OCI-LY7 (cell line): ENCODE results near the gene CTNNBL1.

ENCODE experiments used
- EZH2phosphoT487 ChIP-seq: fragments of 200-600 bp; sonication (generic); IDR thresholded peaks from 2 replicates; pipeline ENCODE4 v1.6.1; 2018; ENCODE audit warnings: low read depth, borderline replicate concordance, mild to moderate bottlenecking, mixed run types, antibody characterized with exemption, low read length, moderate library complexity, mixed read lengths
- TF ChIP-seq, protein P1 (sequence below): fragments of 200-600 bp; sonication (generic); conservative IDR thresholded peaks from 2 replicates; pipeline ENCODE4 v1.5.1; 2014; ENCODE audit warnings: mild to moderate bottlenecking, antibody characterized with exemption, low read length, moderate library complexity, mixed read lengths

DNA sequence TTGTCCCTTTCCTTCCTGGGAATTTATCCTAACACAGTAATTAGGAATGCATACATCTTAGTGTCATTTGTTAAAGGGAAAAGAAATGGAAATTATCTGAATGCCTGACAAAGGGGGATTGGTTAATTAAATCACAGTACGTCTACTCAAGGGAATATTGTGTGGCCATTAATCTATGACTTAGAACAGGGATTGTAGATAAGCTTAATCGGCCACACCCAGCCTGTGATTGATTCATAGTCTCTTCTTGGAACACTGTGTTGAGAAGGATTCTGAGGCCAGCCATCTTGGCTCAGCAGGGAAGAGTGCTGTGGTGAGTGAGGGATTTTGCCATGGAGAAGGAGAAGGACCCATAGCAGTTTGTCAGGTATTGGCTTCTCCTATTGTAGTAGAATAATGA lies 50.5 kb downstream of the CTNNBL1 start:
- TF ChIP-seq, protein P1, sequence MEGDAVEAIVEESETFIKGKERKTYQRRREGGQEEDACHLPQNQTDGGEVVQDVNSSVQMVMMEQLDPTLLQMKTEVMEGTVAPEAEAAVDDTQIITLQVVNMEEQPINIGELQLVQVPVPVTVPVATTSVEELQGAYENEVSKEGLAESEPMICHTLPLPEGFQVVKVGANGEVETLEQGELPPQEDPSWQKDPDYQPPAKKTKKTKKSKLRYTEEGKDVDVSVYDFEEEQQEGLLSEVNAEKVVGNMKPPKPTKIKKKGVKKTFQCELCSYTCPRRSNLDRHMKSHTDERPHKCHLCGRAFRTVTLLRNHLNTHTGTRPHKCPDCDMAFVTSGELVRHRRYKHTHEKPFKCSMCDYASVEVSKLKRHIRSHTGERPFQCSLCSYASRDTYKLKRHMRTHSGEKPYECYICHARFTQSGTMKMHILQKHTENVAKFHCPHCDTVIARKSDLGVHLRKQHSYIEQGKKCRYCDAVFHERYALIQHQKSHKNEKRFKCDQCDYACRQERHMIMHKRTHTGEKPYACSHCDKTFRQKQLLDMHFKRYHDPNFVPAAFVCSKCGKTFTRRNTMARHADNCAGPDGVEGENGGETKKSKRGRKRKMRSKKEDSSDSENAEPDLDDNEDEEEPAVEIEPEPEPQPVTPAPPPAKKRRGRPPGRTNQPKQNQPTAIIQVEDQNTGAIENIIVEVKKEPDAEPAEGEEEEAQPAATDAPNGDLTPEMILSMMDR, result no peak
- TF ChIP-seq EZH2phosphoT487, result no peak
